ENCODE data around the gene CYSLTR2.

Gene CYSLTR2

GRCh38 chr13:48725271-48725670, 71.5 kb downstream of the CYSLTR2 start:
- H3K4me3 ChIP-seq (ENCODE audit: low read length in 2 of 2) = no peak overlapping the region
- no peak overlapping the region for H3K27ac ChIP-seq (replicated peaks; ENCODE audit: low read length)
- H3K9ac ChIP-seq (ENCODE audit: low read depth, low read length, poor library complexity) = no peak overlapping the region
- H3K18ac ChIP-seq (ENCODE audit: low read length) = no peak overlapping the region
- no peak overlapping the region for H3K4me2 ChIP-seq (ENCODE audit: insufficient read depth, low read length, poor library complexity, severe bottlenecking)
- DNase-seq (ENCODE audit: low spot score) = no peak
- no peak overlapping the region for H2BK120ac ChIP-seq (ENCODE audit: low read depth, low read length)
- no peak overlapping the region for H2BK5ac ChIP-seq (ENCODE audit: low read length)
- no peak overlapping the region for H3K4ac ChIP-seq (ENCODE audit: low read length)
- no peaks in the 10 kb centered on the region for H3K4me1 ChIP-seq (ENCODE audit: control insufficient read depth in 2 of 2, insufficient read depth in 1 of 2, low read depth in 1 of 2, low read length in 2 of 2)
- peaks cover 0 to 2% of the 10 kb centered on the region in 2 donors for H3K9me3 ChIP-seq (replicated peaks in 1 of 2; ENCODE audit: control insufficient read depth in 2 of 2, insufficient read depth in 1 of 2, low read depth in 1 of 2, low read length in 2 of 2)
- H2BK12ac ChIP-seq (ENCODE audit: low read length) = no peak overlapping the region
- H3K14ac ChIP-seq (ENCODE audit: low read length) = no peak overlapping the region
- H3K79me1 ChIP-seq (ENCODE audit: low read depth, low read length) = no peaks in the 10 kb centered on the region
- H4K8ac ChIP-seq (ENCODE audit: low read depth, low read length) = no peak overlapping the region
- no peak overlapping the region for H2BK15ac ChIP-seq (ENCODE audit: low read length)
- H2AFZ ChIP-seq (ENCODE audit: low read length) = no peak overlapping the region
- no peaks in the 10 kb centered on the region for H3K27me3 ChIP-seq (ENCODE audit: control insufficient read depth in 3 of 3, insufficient read depth in 3 of 3, low read depth in 1 of 3, low read length in 3 of 3)
- H3K36me3 ChIP-seq (replicated peaks in 1 of 2; ENCODE audit: control insufficient read depth in 2 of 2, insufficient read depth in 2 of 2, low read length in 2 of 2) = no peaks in the 10 kb centered on the region
- no peak overlapping the region for H4K91ac ChIP-seq (ENCODE audit: low read depth, low read length, poor library complexity)
- H2AK5ac ChIP-seq (ENCODE audit: low read depth, low read length) = no peak overlapping the region
- no peak overlapping the region for H3K23ac ChIP-seq (ENCODE audit: low read depth, low read length, poor library complexity)

- no peak overlapping the region for H2AFZ ChIP-seq (ENCODE audit: low read length)
- no peaks in the 10 kb centered on the region for H3K79me1 ChIP-seq (ENCODE audit: low read depth, low read length)
- H3K27me3 ChIP-seq (ENCODE audit: control insufficient read depth in 3 of 3, insufficient read depth in 3 of 3, low read depth in 1 of 3, low read length in 3 of 3) = no peaks in the 10 kb centered on the region
- no peak for DNase-seq (ENCODE audit: low spot score)
- H2BK12ac ChIP-seq (ENCODE audit: low read length) = no peak overlapping the region
- no peak overlapping the region for H2BK120ac ChIP-seq (ENCODE audit: low read depth, low read length)
- H3K36me3 ChIP-seq (replicated peaks in 1 of 2; ENCODE audit: control insufficient read depth in 2 of 2, insufficient read depth in 2 of 2, low read length in 2 of 2) = no peaks in the 10 kb centered on the region
- H3K9me3 ChIP-seq (replicated peaks in 1 of 2; ENCODE audit: control insufficient read depth in 2 of 2, insufficient read depth in 1 of 2, low read depth in 1 of 2, low read length in 2 of 2) = peaks cover 0 to 2% of the 10 kb centered on the region in 2 donors
- no peak overlapping the region for H3K27ac ChIP-seq (replicated peaks; ENCODE audit: low read length)
- H4K8ac ChIP-seq (ENCODE audit: low read depth, low read length) = no peak overlapping the region
- H3K4me3 ChIP-seq (ENCODE audit: low read length in 2 of 2) = no peak overlapping the region
- no peak overlapping the region for H3K9ac ChIP-seq (ENCODE audit: low read depth, low read length, poor library complexity)
- no peak overlapping the region for H3K23ac ChIP-seq (ENCODE audit: low read depth, low read length, poor library complexity)
- H2AK5ac ChIP-seq (ENCODE audit: low read depth, low read length) = no peak overlapping the region
- H3K4me2 ChIP-seq (ENCODE audit: insufficient read depth, low read length, poor library complexity, severe bottlenecking) = no peak overlapping the region
- no peaks in the 10 kb centered on the region for H3K4me1 ChIP-seq (ENCODE audit: control insufficient read depth in 2 of 2, insufficient read depth in 1 of 2, low read depth in 1 of 2, low read length in 2 of 2)
- no CpG with 5 or more reads among the region's 2 CpGs for WGBS, 2 donors (ENCODE audit: extremely low coverage in 2 of 2, insufficient read length in 2 of 2, insufficient replicate concordance in 1 of 2)
- H3K14ac ChIP-seq (ENCODE audit: low read length) = no peak overlapping the region
- H3K4ac ChIP-seq (ENCODE audit: low read length) = no peak overlapping the region
- H2BK15ac ChIP-seq (ENCODE audit: low read length) = no peak overlapping the region
- H4K91ac ChIP-seq (ENCODE audit: low read depth, low read length, poor library complexity) = no peak overlapping the region
- no peak overlapping the region for H3K18ac ChIP-seq (ENCODE audit: low read length)
- H2BK5ac ChIP-seq (ENCODE audit: low read length) = no peak overlapping the region
These were observed 73.0 kb downstream of the CYSLTR2 start for GRCh38 chr13:48726711-48727110.

DNA sequence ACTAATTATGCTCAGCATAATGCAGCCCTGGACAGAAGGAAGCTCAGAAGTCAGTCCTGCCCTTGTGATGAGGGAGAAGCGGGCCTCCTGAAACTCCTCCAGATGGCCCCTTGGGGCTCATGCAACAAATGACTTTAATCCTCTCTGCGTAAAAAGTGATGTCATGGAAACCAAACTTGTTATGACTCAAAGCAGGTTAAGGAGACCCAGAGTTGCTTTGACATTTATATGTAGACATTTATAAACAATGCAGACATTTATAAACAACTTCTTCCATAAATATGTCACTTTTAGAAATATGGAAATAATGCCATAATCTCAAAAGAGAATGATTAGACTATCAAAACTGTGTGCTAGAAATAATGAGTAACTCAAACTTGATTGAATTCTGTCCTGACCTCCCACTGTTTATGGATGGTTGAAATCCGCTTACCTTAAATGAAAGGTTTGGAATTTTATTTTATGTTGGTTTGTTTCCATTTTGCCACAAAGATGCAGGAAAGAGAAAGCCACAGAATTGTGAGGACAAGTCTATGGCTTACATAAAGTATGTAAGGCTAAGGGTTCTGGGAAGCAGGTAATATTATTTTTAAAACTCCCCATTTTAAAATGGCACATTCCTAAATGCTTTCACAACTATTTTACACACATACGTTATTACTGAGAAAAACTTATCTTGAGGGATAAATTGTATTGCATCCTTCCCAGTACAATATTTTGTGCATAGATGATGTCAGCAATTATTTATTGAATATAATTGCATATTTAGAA, 73.7 kb downstream of the CYSLTR2 start:
- Histone ChIP-seq H2BK120ac (ENCODE audit: low read depth, low read length) (no peak overlapping the region), H2BK15ac (ENCODE audit: low read length) (no peak overlapping the region), H3K4ac (ENCODE audit: low read length) (no peak overlapping the region), H3K4me1 (ENCODE audit: control insufficient read depth in 2 of 2, insufficient read depth in 1 of 2, low read depth in 1 of 2, low read length in 2 of 2) (no peaks in the 10 kb centered on the region), H3K27ac (replicated peaks; ENCODE audit: low read length) (no peak overlapping the region), H3K79me1 (ENCODE audit: low read depth, low read length) (no peaks in the 10 kb centered on the region), H4K8ac (ENCODE audit: low read depth, low read length) (no peak overlapping the region), H3K9me3 (replicated peaks in 1 of 2; ENCODE audit: control insufficient read depth in 2 of 2, insufficient read depth in 1 of 2, low read depth in 1 of 2, low read length in 2 of 2) (peaks cover 0 to 2% of the 10 kb centered on the region in 2 donors), H2BK12ac (ENCODE audit: low read length) (no peak overlapping the region), H3K27me3 (ENCODE audit: control insufficient read depth in 3 of 3, insufficient read depth in 3 of 3, low read depth in 1 of 3, low read length in 3 of 3) (no peaks in the 10 kb centered on the region), H3K36me3 (replicated peaks in 1 of 2; ENCODE audit: control insufficient read depth in 2 of 2, insufficient read depth in 2 of 2, low read length in 2 of 2) (no peaks in the 10 kb centered on the region), H3K18ac (ENCODE audit: low read length) (no peak overlapping the region), H3K4me3 (ENCODE audit: low read length in 2 of 2) (no peak overlapping the region), H3K23ac (ENCODE audit: low read depth, low read length, poor library complexity) (no peak overlapping the region), H2BK5ac (ENCODE audit: low read length) (no peak overlapping the region), H2AK5ac (ENCODE audit: low read depth, low read length) (no peak overlapping the region), H4K91ac (ENCODE audit: low read depth, low read length, poor library complexity) (no peak overlapping the region), H2AFZ (ENCODE audit: low read length) (no peak overlapping the region), H3K14ac (ENCODE audit: low read length) (no peak overlapping the region), H3K9ac (ENCODE audit: low read depth, low read length, poor library complexity) (no peak overlapping the region), H3K4me2 (ENCODE audit: insufficient read depth, low read length, poor library complexity, severe bottlenecking) (no peak overlapping the region)
- WGBS, 2 donors (ENCODE audit: extremely low coverage in 2 of 2, insufficient read length in 2 of 2, insufficient replicate concordance in 1 of 2) = no CpG with 5 or more reads among the region's 4 CpGs
- no peak for DNase-seq (ENCODE audit: low spot score)

- Histone ChIP-seq H3K9ac (ENCODE audit: low read depth, low read length, poor library complexity) (no peak overlapping the region), H2BK120ac (ENCODE audit: low read depth, low read length) (no peak overlapping the region), H3K27me3 (ENCODE audit: control insufficient read depth in 3 of 3, insufficient read depth in 3 of 3, low read depth in 1 of 3, low read length in 3 of 3) (no peaks in the 10 kb centered on the region), H2BK5ac (ENCODE audit: low read length) (no peak overlapping the region), H2BK12ac (ENCODE audit: low read length) (no peak overlapping the region), H3K14ac (ENCODE audit: low read length) (no peak overlapping the region), H3K23ac (ENCODE audit: low read depth, low read length, poor library complexity) (no peak overlapping the region), H3K4me1 (ENCODE audit: control insufficient read depth in 2 of 2, insufficient read depth in 1 of 2, low read depth in 1 of 2, low read length in 2 of 2) (no peaks in the 10 kb centered on the region), H2AFZ (ENCODE audit: low read length) (no peak overlapping the region), H2AK5ac (ENCODE audit: low read depth, low read length) (no peak overlapping the region), H3K36me3 (replicated peaks in 1 of 2; ENCODE audit: control insufficient read depth in 2 of 2, insufficient read depth in 2 of 2, low read length in 2 of 2) (no peaks in the 10 kb centered on the region), H3K18ac (ENCODE audit: low read length) (no peak overlapping the region), H2BK15ac (ENCODE audit: low read length) (no peak overlapping the region), H3K27ac (replicated peaks; ENCODE audit: low read length) (no peak overlapping the region), H3K4me3 (ENCODE audit: low read length in 2 of 2) (no peak overlapping the region), H3K4ac (ENCODE audit: low read length) (no peak overlapping the region), H4K91ac (ENCODE audit: low read depth, low read length, poor library complexity) (no peak overlapping the region), H3K4me2 (ENCODE audit: insufficient read depth, low read length, poor library complexity, severe bottlenecking) (no peak overlapping the region), H3K9me3 (replicated peaks in 1 of 2; ENCODE audit: control insufficient read depth in 2 of 2, insufficient read depth in 1 of 2, low read depth in 1 of 2, low read length in 2 of 2) (no peaks in the 10 kb centered on the region), H3K79me1 (ENCODE audit: low read depth, low read length) (no peaks in the 10 kb centered on the region), H4K8ac (ENCODE audit: low read depth, low read length) (no peak overlapping the region)
- no CpG with 5 or more reads among the region's 2 CpGs for WGBS, 2 donors (ENCODE audit: extremely low coverage in 2 of 2, insufficient read length in 2 of 2, insufficient replicate concordance in 1 of 2)
- DNase-seq (ENCODE audit: low spot score) = no peak
These were observed 74.5 kb downstream of the CYSLTR2 start for GRCh38 chr13:48728226-48728625.
